Caco-2 (cell line): ENCODE results near the gene CHI3L1. TPM values are rescaled to one million over a fixed set of nuclear protein-coding genes. Genes with fewer than 3 reads are reported as not detected.

Source experiments
- BruUV-seq: library from RNA; stranded (reverse); fragments of 400-500 nt; replicated peaks from 2 replicates; lab custom pipeline; 2021; lab: Mats Ljungman, UMichigan
- CTCF ChIA-PET: fragments of 300-600 bp; sonication (Branson Sonifier 250); formaldehyde crosslinking; loops from one replicate; lab custom pipeline; 2022; ENCODE audit warnings: antibody characterized with exemption; lab: Charles Lee
- POLR2A ChIA-PET: fragments of 300-600 bp; sonication (Branson Sonifier 250); formaldehyde crosslinking; loops from one replicate; lab custom pipeline; 2022; ENCODE audit warnings: antibody characterized with exemption; lab: Charles Lee
- DNase-seq, 2 experiments: peaks; one replicate each; pipeline versions ENCODE4 v3.0.0 to v3.0.0-alpha.2; 2020 to 2022
- H3K27me3 ChIP-seq: replicated peaks from 2 replicates; pipeline ENCODE4 v1.6.0; 2011; ENCODE audit warnings: low read length; ENCODE audit not compliant: control insufficient read depth, insufficient read depth
- H3K36me3 ChIP-seq: 2 replicates; pipeline ENCODE4 v1.5.1; 2011; ENCODE audit warnings: low read length; ENCODE audit not compliant: control insufficient read depth, insufficient read depth
- H3K4me1 ChIP-seq: fragments of 250-450 bp; sonication (Bioruptor Pico); 2 replicates; pipeline ENCODE4 v1.5.1; 2020; ENCODE audit warnings: mild to moderate bottlenecking
- H3K4me3 ChIP-seq: 2 replicates; pipeline ENCODE4 v1.5.1; 2011; ENCODE audit warnings: low read depth, mild to moderate bottlenecking, control low read depth, low read length
- H3K9me3 ChIP-seq: fragments of 250-450 bp; sonication (Bioruptor Pico); 2 replicates; pipeline ENCODE4 v1.5.1; 2020; ENCODE audit warnings: mild to moderate bottlenecking, moderate library complexity
- H3K27ac Mint-ChIP-seq: one replicate; pipeline ENCODE4 v1.8.0; 2022; ENCODE audit warnings: mixed read lengths; ENCODE audit not compliant: unreplicated experiment
- H3K27me3 Mint-ChIP-seq: one replicate; pipeline ENCODE4 v1.8.0; 2022; ENCODE audit warnings: mixed read lengths; ENCODE audit not compliant: insufficient read depth, unreplicated experiment
- H3K36me3 Mint-ChIP-seq: one replicate; pipeline ENCODE4 v1.8.0; 2022; ENCODE audit warnings: mild to moderate bottlenecking, mixed read lengths; ENCODE audit not compliant: insufficient read depth, unreplicated experiment
- H3K4me1 Mint-ChIP-seq: one replicate; pipeline ENCODE4 v1.8.0; 2022; ENCODE audit warnings: low read depth, mixed read lengths; ENCODE audit not compliant: unreplicated experiment
- H3K4me3 Mint-ChIP-seq: one replicate; pipeline ENCODE4 v1.8.0; 2022; ENCODE audit warnings: mild to moderate bottlenecking, moderate library complexity, mixed read lengths; ENCODE audit not compliant: unreplicated experiment
- H3K9me3 Mint-ChIP-seq: one replicate; pipeline ENCODE4 v1.8.0; 2022; ENCODE audit warnings: mixed read lengths; ENCODE audit not compliant: unreplicated experiment
- CTCF ChIP-seq, 2 experiments: fragments of 200-600 bp in 1 of 2; IDR thresholded peaks; 1 replicate in 1 of 2; 2 replicates in 1 of 2; pipeline versions ENCODE4 v1.5.1 to v1.8.0; 2011 to 2022; ENCODE audit warnings: antibody characterized with exemption in 1 of 2, control low read depth in 1 of 2, inconsistent platforms in 1 of 2, low read depth in 1 of 2, low read length in 1 of 2, mild to moderate bottlenecking in 1 of 2, moderate library complexity in 1 of 2; ENCODE audit not compliant: insufficient read depth in 1 of 2, severe bottlenecking in 1 of 2, unreplicated experiment in 1 of 2
- intact Hi-C: fragments of 100-400 bp; cut with micrococcal nuclease; formaldehyde crosslinking; loops from one replicate; pipeline ENCODE4 v1.10.0; 2022; ENCODE audit not compliant: unreplicated experiment
- total RNA-seq: library from RNA; stranded (reverse); gene quantifications from 2 replicates; pipeline ENCODE4 v1.2.3, GENCODE V29; 2022

The CHI3L1 gene
- total RNA-seq, 1 experiment from 2014 or later: 235 TPM

GRCh38 chr1:203174324-203174985 is 12.0 kb downstream of the CHI3L1 start:
- CTCF ChIA-PET: interaction anchor here (1.6 kb wide), 1 partner anchor 38 kb away, joined by 4 read pairs; no protein-coding TSS in a partner anchor
- no peak for TF ChIP-seq CTCF (IDR thresholded peaks at IDR 0.05; ENCODE audit: insufficient read depth in 1 of 2, low read depth in 1 of 2, low read length in 1 of 2, severe bottlenecking in 1 of 2, unreplicated experiment in 1 of 2)
- peak overlapping the region; percentile 95 for H3K27ac Mint-ChIP-seq
- H3K4me3 ChIP-seq: no peak overlapping the region
- POLR2A ChIA-PET: no interaction called here
- H3K27me3 ChIP-seq: no peaks in the 10 kb centered on the region
- H3K9me3 Mint-ChIP-seq: no peaks in the 10 kb centered on the region
- peaks cover 65% of the 10 kb centered on the region for H3K36me3 Mint-ChIP-seq
- H3K4me1 ChIP-seq: peaks cover 78% of the 10 kb centered on the region
- no peaks in the 10 kb centered on the region for H3K27me3 Mint-ChIP-seq
- peak overlapping the region; percentile 47 for H3K4me3 Mint-ChIP-seq
- DNase-seq: no peak
- BruUV-seq: no TSS peak
- no peaks in the 10 kb centered on the region for H3K36me3 ChIP-seq
- intact Hi-C loops: loop anchor here (5.0 kb wide), 1 partner anchor 47 kb away; the partner anchor contains the start of gene ADORA1
- peaks cover 63% of the 10 kb centered on the region for H3K4me1 Mint-ChIP-seq
- no peaks in the 10 kb centered on the region for H3K9me3 ChIP-seq

GRCh38 chr1:203173566-203173965 is 12.9 kb downstream of the CHI3L1 start:
- no peak for TF ChIP-seq CTCF (IDR thresholded peaks at IDR 0.05; ENCODE audit: insufficient read depth in 1 of 2, low read depth in 1 of 2, low read length in 1 of 2, severe bottlenecking in 1 of 2, unreplicated experiment in 1 of 2)
- CTCF ChIA-PET: interaction anchor here (0.6 to 2.8 kb wide), 6 partner anchors 15 to 63 kb away, joined by 3 to 14 read pairs (median 4); no protein-coding TSS in a partner anchor
- Mint-ChIP-seq H3K9me3 (no peaks in the 10 kb centered on the region), H3K27me3 (no peaks in the 10 kb centered on the region), H3K27ac (peak overlapping the region; percentile 95), H3K36me3 (peaks cover 59% of the 10 kb centered on the region), H3K4me3 (no peak overlapping the region), H3K4me1 (peaks cover 64% of the 10 kb centered on the region)
- peaks cover 78% of the 10 kb centered on the region for H3K4me1 ChIP-seq
- BruUV-seq: no TSS peak
- H3K27me3 ChIP-seq: no peaks in the 10 kb centered on the region
- H3K36me3 ChIP-seq: no peaks in the 10 kb centered on the region
- intact Hi-C loops: loop anchor here (2.0 to 5.0 kb wide), 2 partner anchors 46 to 135 kb away; partner anchors contain the start of gene ADORA1
- no peaks in the 10 kb centered on the region for H3K9me3 ChIP-seq
- POLR2A ChIA-PET: no interaction called here
- DNase-seq: no peak
- no peak overlapping the region for H3K4me3 ChIP-seq

GRCh38 chr1:203173011-203173555 is 13.4 kb downstream of the CHI3L1 start:
- no peak for DNase-seq
- CTCF ChIA-PET: interaction anchor here (0.6 to 2.8 kb wide), 11 partner anchors 16 to 133 kb away, joined by 3 to 14 read pairs (median 5); no protein-coding TSS in a partner anchor
- Mint-ChIP-seq H3K27ac (peak overlapping the region; percentile 95), H3K36me3 (peaks cover 55% of the 10 kb centered on the region), H3K4me3 (no peak overlapping the region), H3K9me3 (no peaks in the 10 kb centered on the region), H3K4me1 (peaks cover 63% of the 10 kb centered on the region), H3K27me3 (no peaks in the 10 kb centered on the region)
- POLR2A ChIA-PET: no interaction called here
- peaks cover 77% of the 10 kb centered on the region for H3K4me1 ChIP-seq
- H3K27me3 ChIP-seq: no peaks in the 10 kb centered on the region
- no TSS peak for BruUV-seq
- no peaks in the 10 kb centered on the region for H3K36me3 ChIP-seq
- no peak overlapping the region for H3K4me3 ChIP-seq
- intact Hi-C loops: loop anchor here (2.0 to 5.0 kb wide), 2 partner anchors 46 to 134 kb away; partner anchors contain the start of gene ADORA1
- H3K9me3 ChIP-seq: no peaks in the 10 kb centered on the region
- no peak for TF ChIP-seq CTCF (IDR thresholded peaks at IDR 0.05; ENCODE audit: insufficient read depth in 1 of 2, low read depth in 1 of 2, low read length in 1 of 2, severe bottlenecking in 1 of 2, unreplicated experiment in 1 of 2)
